ENCODE data around the gene SCML1.

DNA sequence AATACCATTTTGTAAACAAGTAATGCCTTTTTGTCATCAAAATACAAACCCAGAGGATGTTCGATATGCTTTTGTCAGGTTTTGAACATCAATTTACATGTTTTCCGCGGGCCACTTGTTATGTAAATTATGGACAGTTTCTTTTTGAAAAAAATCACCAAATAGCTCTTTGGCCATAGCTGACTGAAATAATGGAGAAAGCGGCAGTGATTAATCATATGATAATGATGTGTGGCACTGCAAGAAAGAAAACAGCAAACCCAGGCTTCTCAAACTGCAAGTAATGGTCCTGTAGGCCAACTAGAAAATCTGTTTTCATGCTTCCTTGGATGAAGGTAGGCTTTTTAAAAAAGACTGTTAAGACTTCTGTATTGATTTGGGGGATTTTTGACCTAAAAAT lies 15.6 kb upstream of the SCML1 start:
- TF ChIP-seq, protein P1, sequence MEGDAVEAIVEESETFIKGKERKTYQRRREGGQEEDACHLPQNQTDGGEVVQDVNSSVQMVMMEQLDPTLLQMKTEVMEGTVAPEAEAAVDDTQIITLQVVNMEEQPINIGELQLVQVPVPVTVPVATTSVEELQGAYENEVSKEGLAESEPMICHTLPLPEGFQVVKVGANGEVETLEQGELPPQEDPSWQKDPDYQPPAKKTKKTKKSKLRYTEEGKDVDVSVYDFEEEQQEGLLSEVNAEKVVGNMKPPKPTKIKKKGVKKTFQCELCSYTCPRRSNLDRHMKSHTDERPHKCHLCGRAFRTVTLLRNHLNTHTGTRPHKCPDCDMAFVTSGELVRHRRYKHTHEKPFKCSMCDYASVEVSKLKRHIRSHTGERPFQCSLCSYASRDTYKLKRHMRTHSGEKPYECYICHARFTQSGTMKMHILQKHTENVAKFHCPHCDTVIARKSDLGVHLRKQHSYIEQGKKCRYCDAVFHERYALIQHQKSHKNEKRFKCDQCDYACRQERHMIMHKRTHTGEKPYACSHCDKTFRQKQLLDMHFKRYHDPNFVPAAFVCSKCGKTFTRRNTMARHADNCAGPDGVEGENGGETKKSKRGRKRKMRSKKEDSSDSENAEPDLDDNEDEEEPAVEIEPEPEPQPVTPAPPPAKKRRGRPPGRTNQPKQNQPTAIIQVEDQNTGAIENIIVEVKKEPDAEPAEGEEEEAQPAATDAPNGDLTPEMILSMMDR (IDR thresholded peaks at IDR 0.05; ENCODE audit: control extremely low read depth in 1 of 3, insufficient read depth in 1 of 3, low read depth in 1 of 3, low read length in 3 of 3) = no peak
- no peak for TF ChIP-seq MAFK (IDR thresholded peaks at IDR 0.05; ENCODE audit: low read depth, low read length)
- TF ChIP-seq EZH2 (IDR thresholded peaks at IDR 0.05; ENCODE audit: low read depth, low read length, severe bottlenecking) = no peak
- no peak for TF ChIP-seq JUN (IDR thresholded peaks at IDR 0.05; ENCODE audit: low read depth, low read length)
- no peak for TF ChIP-seq SP4 (IDR thresholded peaks at IDR 0.05; ENCODE audit: low read length)
- no peak for TF ChIP-seq EP300 (IDR thresholded peaks at IDR 0.05; ENCODE audit: borderline replicate concordance in 1 of 2, low read depth in 2 of 2, low read length in 2 of 2)
- TF ChIP-seq POLR2A (IDR thresholded peaks at IDR 0.05; ENCODE audit: control extremely low read depth in 1 of 2, low read depth in 2 of 2, low read length in 2 of 2) = no peak
- TF ChIP-seq CREB1 (IDR thresholded peaks at IDR 0.05) = no peak
- no peak for TF ChIP-seq GABPA (IDR thresholded peaks at IDR 0.05; ENCODE audit: borderline replicate concordance, insufficient read depth, low read length)
- TF ChIP-seq POLR2AphosphoS5 (IDR thresholded peaks at IDR 0.05; ENCODE audit: low read depth, low read length) = no peak
- TF ChIP-seq SP2 (IDR thresholded peaks at IDR 0.05; ENCODE audit: low read length) = no peak
- no peak for TF ChIP-seq YY1 (IDR thresholded peaks at IDR 0.05; ENCODE audit: low read depth, low read length)
- TF ChIP-seq CBX8 (IDR thresholded peaks at IDR 0.05; ENCODE audit: borderline replicate concordance, low read depth, low read length) = no peak
